Measurements from ENCODE around the gene DNAH14. TPM values are rescaled to one million over a fixed set of nuclear protein-coding genes. Genes with fewer than 3 reads are reported as not detected.

DNAH14 gene
- total and polyA plus RNA-seq, 2 of the 13 experiments (the other 11 are each of a cell fraction or from before 2014, with no cell fraction given): 4.5 to 27.5 TPM

- no TSS peak for BruUV-seq (replicated peaks)
- no peak overlapping the region for H3K4me3 ChIP-seq (replicated peaks in 1 of 3; ENCODE audit: insufficient read depth in 1 of 3, low read depth in 2 of 3, low read length in 3 of 3)
- no peak overlapping the region for H2AFZ ChIP-seq (ENCODE audit: low read length)
- in situ Hi-C loops (cut with HindIII; ENCODE audit: extremely low pct_ligation_motif_present, low pct_unique_long_range_greater_than_20kb) (no loop called here), intact Hi-C loops (cut with micrococcal nuclease; ENCODE audit: unreplicated experiment) (no loop called here)
- H3K27ac ChIP-seq (ENCODE audit: extremely low read length, insufficient read depth, low read length): no peak overlapping the region
- no peaks in the 10 kb centered on the region for H3K4me1 ChIP-seq (ENCODE audit: insufficient read depth, low read length)
- no peak for DNase-seq (ENCODE audit: low spot score)
- ATAC-seq: no peak
- ChIA-PET POLR2A (no interaction called here), CTCF (ENCODE audit: low intra/inter-chr PET ratio, low total read pairs) (no interaction called here)
- peaks cover 5% of the 10 kb centered on the region; the same call in 1 of the 2 replicates for H3K9me3 ChIP-seq (ENCODE audit: low read length)
- H3K36me3 ChIP-seq (replicated peaks in 1 of 2; ENCODE audit: control insufficient read depth in 1 of 2, insufficient read depth in 2 of 2, low read length in 2 of 2): no peaks in the 10 kb centered on the region
- WGBS (ENCODE audit: low lambda C conversion rate): 91% methylated on average over 1 of the region's 1 CpG
- no peaks in the 10 kb centered on the region for H3K27me3 ChIP-seq (ENCODE audit: control insufficient read depth in 1 of 2, insufficient read depth in 2 of 2, low read length in 2 of 2)
- H4K20me1 ChIP-seq (ENCODE audit: insufficient read depth, low read length): no peaks in the 10 kb centered on the region
- no peaks in the 10 kb centered on the region for H3K79me2 ChIP-seq (ENCODE audit: insufficient read depth, low read length)
- H3K4me2 ChIP-seq (ENCODE audit: low read depth, low read length): no peak overlapping the region
- no peak for FAIRE-seq
- no peak overlapping the region for H3K9ac ChIP-seq (ENCODE audit: insufficient read depth, low read depth, low read length)
- TF ChIP-seq ZNF746 (CRISPR knock-in tag; IDR thresholded peaks at IDR 0.05) (no peak), KMT2B (CRISPR knock-in tag; IDR thresholded peaks at IDR 0.05) (no peak), ZNF160 (CRISPR knock-in tag; IDR thresholded peaks at IDR 0.05) (0 out of 2 replicates have a peak, but pooled peaks have one; percentile 81)
Observed at GRCh38 chr1:224995602-224996001, 66.1 kb downstream of the DNAH14 start.

GRCh38 chr1:224996266-224996665 lies 66.8 kb downstream of the DNAH14 start:
- POLR2A ChIA-PET: no interaction called here

More at GRCh38 chr1:224996266-224996665, 66.8 kb downstream of the DNAH14 start:
- Histone ChIP-seq H3K4me2 (ENCODE audit: low read depth, low read length) (no peak overlapping the region), H3K27me3 (ENCODE audit: control insufficient read depth in 1 of 2, insufficient read depth in 2 of 2, low read length in 2 of 2) (no peaks in the 10 kb centered on the region), H3K4me1 (ENCODE audit: insufficient read depth, low read length) (no peaks in the 10 kb centered on the region), H2AFZ (ENCODE audit: low read length) (no peak overlapping the region), H3K79me2 (ENCODE audit: insufficient read depth, low read length) (no peaks in the 10 kb centered on the region), H3K9ac (ENCODE audit: insufficient read depth, low read depth, low read length) (no peak overlapping the region), H3K9me3 (ENCODE audit: low read length) (peaks cover 5% of the 10 kb centered on the region; the same call in 1 of the 2 replicates), H3K27ac (ENCODE audit: extremely low read length, insufficient read depth, low read length) (no peak overlapping the region), H3K4me3 (replicated peaks in 1 of 3; ENCODE audit: insufficient read depth in 1 of 3, low read depth in 2 of 3, low read length in 3 of 3) (no peak overlapping the region), H4K20me1 (ENCODE audit: insufficient read depth, low read length) (no peaks in the 10 kb centered on the region), H3K36me3 (replicated peaks in 1 of 2; ENCODE audit: control insufficient read depth in 1 of 2, insufficient read depth in 2 of 2, low read length in 2 of 2) (no peaks in the 10 kb centered on the region)
- CTCF ChIA-PET (ENCODE audit: low intra/inter-chr PET ratio, low total read pairs): no interaction called here
- no TSS peak for BruUV-seq (replicated peaks)
- intact Hi-C loops (cut with micrococcal nuclease; ENCODE audit: unreplicated experiment): no loop called here
- 11% methylated on average over 1 of the region's 1 CpG for WGBS (ENCODE audit: low lambda C conversion rate)
- no peak for DNase-seq (ENCODE audit: low spot score)
- TF ChIP-seq PTBP1 (IDR thresholded peaks at IDR 0.05; ENCODE audit: low read depth, low read length, poor library complexity, severe bottlenecking) (no peak), ZNF577 (CRISPR knock-in tag; IDR thresholded peaks at IDR 0.05; ENCODE audit: borderline replicate concordance, low read depth) (no peak), EED (CRISPR knock-in tag; IDR thresholded peaks at IDR 0.05) (no peak), ZNF3 (CRISPR knock-in tag; IDR thresholded peaks at IDR 0.05) (no peak), ZNF441 (CRISPR knock-in tag; IDR thresholded peaks at IDR 0.05; ENCODE audit: borderline replicate concordance) (no peak)
- no peak for ATAC-seq
- FAIRE-seq: no peak
- in situ Hi-C loops (cut with HindIII; ENCODE audit: extremely low pct_ligation_motif_present, low pct_unique_long_range_greater_than_20kb): no loop called here
